Peyer's patch (tissue), 4 donors: ENCODE results near the gene MAST4. TPM values are rescaled to one million over a fixed set of nuclear protein-coding genes. Genes with fewer than 3 reads are reported as not detected.

Experiments
- DNase-seq, 3 donors: peaks; one replicate each; pipeline ENCODE4 v3.0.0-alpha.2; 2017 to 2019
- H3K27ac ChIP-seq, 4 donors: fragments of 200-600 bp; sonication (generic); one replicate each; pipeline ENCODE4 v1.5.1; 2016 to 2019
- H3K27me3 ChIP-seq, 2 donors: fragments of 200-600 bp; sonication (generic); one replicate each; pipeline ENCODE4 v1.5.1; 2019
- H3K36me3 ChIP-seq, 3 donors: fragments of 200-600 bp; sonication (generic); one replicate each; pipeline ENCODE4 v1.5.1; 2016 to 2019
- H3K4me1 ChIP-seq, 4 donors: fragments of 200-600 bp; sonication (generic); one replicate each; pipeline ENCODE4 v1.5.1; 2016 to 2019
- H3K4me3 ChIP-seq, 4 donors: fragments of 200-600 bp; sonication (generic); 1 replicate in 3 of 4; 2 replicates in 1 of 4; pipeline ENCODE4 v1.5.1; 2016 to 2019; ENCODE audit warnings: mild to moderate bottlenecking in 1 of 4
- H3K9me3 ChIP-seq, 4 donors: fragments of 200-600 bp; sonication (generic); one replicate each; pipeline ENCODE4 v1.5.1; 2016 to 2019; ENCODE audit warnings: mild to moderate bottlenecking in 1 of 4
- CTCF ChIP-seq, 6 experiments: fragments of 450-650 bp in 4 of 6; fragments of 200-600 bp in 2 of 6; sonication (generic) in 1 of 6; IDR thresholded peaks; one replicate each; pipeline ENCODE4 v1.5.1; 2017 to 2019; ENCODE audit warnings: antibody characterized with exemption in 6 of 6, mild to moderate bottlenecking in 3 of 6, moderate library complexity in 1 of 6
- POLR2A ChIP-seq, 2 donors: fragments of 450-650 bp; IDR thresholded peaks; one replicate each; pipeline ENCODE4 v1.5.1; 2017; ENCODE audit warnings: antibody characterized with exemption in 2 of 2, mild to moderate bottlenecking in 2 of 2, moderate library complexity in 2 of 2
- total RNA-seq, 4 donors: library from RNA; depleted of rRNA; stranded (reverse); fragments of >200 nt; gene quantifications; one replicate each; pipeline ENCODE4 v1.1.0, GENCODE V29; 2016

Gene MAST4
- total RNA-seq, 4 donors from 2014 or later = 20.2 to 23.1 (median 21.4) TPM

GRCh38 chr5:67092535-67092934 is 496.3 kb downstream of the MAST4 start:
- no peaks in the 10 kb centered on the region for H3K9me3 ChIP-seq
- no peak overlapping the region for H3K4me3 ChIP-seq
- TF ChIP-seq POLR2A (IDR thresholded peaks at IDR 0.05) (no peak), CTCF (IDR thresholded peaks at IDR 0.05) (no peak)
- H3K4me1 ChIP-seq = peaks cover 0 to 20% (median 0%) of the 10 kb centered on the region in 4 donors
- DNase-seq = no peak
- no peaks in the 10 kb centered on the region for H3K36me3 ChIP-seq
- no peaks in the 10 kb centered on the region for H3K27me3 ChIP-seq
- peak overlapping the region in 2 of 4 donors; percentile 7 to 62 for H3K27ac ChIP-seq

GRCh38 chr5:67093279-67093678 is 497.1 kb downstream of the MAST4 start:
- no peak overlapping the region for H3K4me3 ChIP-seq
- peak overlapping the region in 1 of 4 donors; percentile 62 for H3K27ac ChIP-seq
- no peaks in the 10 kb centered on the region for H3K27me3 ChIP-seq
- peaks cover 0 to 20% (median 0%) of the 10 kb centered on the region in 4 donors for H3K4me1 ChIP-seq
- DNase-seq = no peak
- no peaks in the 10 kb centered on the region for H3K9me3 ChIP-seq
- TF ChIP-seq POLR2A (IDR thresholded peaks at IDR 0.05) (no peak), CTCF (IDR thresholded peaks at IDR 0.05) (no peak)
- H3K36me3 ChIP-seq = no peaks in the 10 kb centered on the region

GRCh38 chr5:67094476-67095300 is 498.5 kb downstream of the MAST4 start:
- Histone ChIP-seq H3K27ac (peak overlapping the region; percentile 14 to 65 (median 52)), H3K4me3 (no peak overlapping the region), H3K27me3 (no peaks in the 10 kb centered on the region), H3K9me3 (no peaks in the 10 kb centered on the region), H3K36me3 (no peaks in the 10 kb centered on the region), H3K4me1 (peaks cover 0 to 20% (median 0%) of the 10 kb centered on the region in 4 donors)
- no peak for TF ChIP-seq POLR2A (IDR thresholded peaks at IDR 0.05)
- no peak for TF ChIP-seq CTCF (IDR thresholded peaks at IDR 0.05)
- DNase-seq = no peak

- Histone ChIP-seq H3K4me3 (peak overlapping the region in 2 of 4 donors; percentile 2 to 12), H3K36me3 (no peaks in the 10 kb centered on the region), H3K27me3 (no peaks in the 10 kb centered on the region), H3K27ac (peak overlapping the region in 3 of 4 donors; percentile 14 to 65 (median 55)), H3K4me1 (peaks cover 0 to 20% (median 0%) of the 10 kb centered on the region in 4 donors), H3K9me3 (no peaks in the 10 kb centered on the region)
- DNase-seq = peak; percentile 18 to 75 (median 60)
- TF ChIP-seq POLR2A (IDR thresholded peaks at IDR 0.05) (no peak), CTCF (IDR thresholded peaks at IDR 0.05) (no peak)
These were observed 499.4 kb downstream of the MAST4 start for GRCh38 chr5:67095346-67096171.

GRCh38 chr5:67098656-67099055 is 502.5 kb downstream of the MAST4 start:
- H3K27ac ChIP-seq = no peak overlapping the region
- TF ChIP-seq CTCF (IDR thresholded peaks at IDR 0.05) = no peak
- no peak for TF ChIP-seq POLR2A (IDR thresholded peaks at IDR 0.05)
- peaks cover 0 to 6% (median 0%) of the 10 kb centered on the region in 3 donors for H3K36me3 ChIP-seq
- H3K9me3 ChIP-seq = no peaks in the 10 kb centered on the region
- H3K4me1 ChIP-seq = peaks cover 0 to 20% (median 0%) of the 10 kb centered on the region in 4 donors
- H3K27me3 ChIP-seq = no peaks in the 10 kb centered on the region
- no peak overlapping the region for H3K4me3 ChIP-seq
- no peak for DNase-seq
